Superior temporal gyrus (tissue), 1 donor: ENCODE results near the gene SULT1C4.
"Not testable (repeated sequence)": the region's sequence is repeated elsewhere in the genome, so short reads cannot be mapped to it uniquely, and the experiment has no call there.

ENCODE experiments used
- DNase-seq: peaks from one replicate; pipeline ENCODE4 v3.0.0-alpha.2; 2016; ENCODE audit errors: extremely low spot score

SULT1C4 gene

GRCh38 chr2:108377815-108378630, at the start of gene SULT1C4:
Gene SULT1C4, plus strand, starts transcription at chr2:108377954. Its CDS starts 384 bp downstream, at chr2:108378338.
- DNase-seq: no peak

GRCh38 chr2:108329771-108330170, 48.0 kb upstream of the SULT1C4 start:
- DNase-seq: no peak

- DNase-seq: no peak
These were observed 46.8 kb upstream of the SULT1C4 start for GRCh38 chr2:108330979-108331378.

GRCh38 chr2:108345951-108346350, 31.8 kb upstream of the SULT1C4 start:
- no peak for DNase-seq

- no peak for DNase-seq
These were observed 30.9 kb upstream of the SULT1C4 start for GRCh38 chr2:108346827-108347226.

- DNase-seq: no peak
These were observed 30.0 kb upstream of the SULT1C4 start for GRCh38 chr2:108347786-108348185.

- no peak for DNase-seq
These were observed 28.8 kb upstream of the SULT1C4 start for GRCh38 chr2:108348816-108349570.

- no peak for DNase-seq
These were observed 28.2 kb upstream of the SULT1C4 start for GRCh38 chr2:108349571-108349928.

GRCh38 chr2:108351889-108352288, 25.9 kb upstream of the SULT1C4 start:
- no peak for DNase-seq

- DNase-seq: no peak
These were observed 23.6 kb upstream of the SULT1C4 start for GRCh38 chr2:108354136-108354535.

- no peak for DNase-seq
These were observed 21.6 kb upstream of the SULT1C4 start for GRCh38 chr2:108355906-108356734.

GRCh38 chr2:108359336-108359735, 18.4 kb upstream of the SULT1C4 start:
- not testable (repeated sequence) for DNase-seq

- DNase-seq: peak; percentile 20
These were observed 16.8 kb upstream of the SULT1C4 start for GRCh38 chr2:108360776-108361468.

- no peak for DNase-seq
These were observed 14.5 kb upstream of the SULT1C4 start for GRCh38 chr2:108363024-108363907.

GRCh38 chr2:108363908-108364225, 13.9 kb upstream of the SULT1C4 start:
- no peak for DNase-seq

- no peak for DNase-seq
These were observed 13.0 kb upstream of the SULT1C4 start for GRCh38 chr2:108364676-108365297.

GRCh38 chr2:108365656-108366055, 12.1 kb upstream of the SULT1C4 start:
- DNase-seq: no peak

GRCh38 chr2:108367014-108367413, 10.7 kb upstream of the SULT1C4 start:
- DNase-seq: no peak

GRCh38 chr2:108367561-108368175, 10.1 kb upstream of the SULT1C4 start:
- DNase-seq: no peak

GRCh38 chr2:108369153-108369552, 8.6 kb upstream of the SULT1C4 start:
- no peak for DNase-seq
